Measurements from ENCODE around the gene B3GALT4.
A peak's percentile ranks its signal among the peaks of the same experiment; 100 is the strongest.

Gene B3GALT4

DNA sequence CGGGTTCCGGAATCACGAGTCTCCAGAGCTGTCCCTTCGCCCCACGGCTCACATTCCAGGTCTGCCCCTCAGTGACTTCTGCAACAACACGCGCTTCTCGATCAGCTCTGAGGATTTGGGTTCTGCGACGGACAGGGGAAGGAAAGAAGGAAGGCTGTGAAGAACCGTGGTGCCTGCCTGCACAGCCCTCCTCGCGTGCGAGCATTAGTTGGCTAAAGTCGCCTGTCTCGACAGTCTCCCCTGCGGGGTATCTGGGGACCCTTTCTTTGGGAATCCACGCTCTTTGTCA lies 28.3 kb upstream of the B3GALT4 start:
- H3K4me3 ChIP-seq (ENCODE audit: low read length): peak overlapping the region; percentile 99
- no peaks in the 10 kb centered on the region; the same call in 1 of the 2 replicates for H3K79me2 ChIP-seq (ENCODE audit: low read length)
- peak overlapping the region; percentile 99 for H3K4me2 ChIP-seq (ENCODE audit: low read length)
- no peak for TF ChIP-seq EZH2phosphoT487 (IDR thresholded peaks at IDR 0.05; ENCODE audit: low read depth)
- no peaks in the 10 kb centered on the region for H4K20me1 ChIP-seq (ENCODE audit: insufficient read depth, low read length)
- peaks cover 3% of the 10 kb centered on the region for H3K36me3 ChIP-seq (replicated peaks; ENCODE audit: low read depth, low read length)
- H3K9ac ChIP-seq (ENCODE audit: low read length): peak overlapping the region; percentile 74
- no peaks in the 10 kb centered on the region for H3K27me3 ChIP-seq (ENCODE audit: low read depth, low read length)
- peak overlapping the region; percentile 39 for H3K27ac ChIP-seq (ENCODE audit: low read length)
- no peaks in the 10 kb centered on the region for H3K9me3 ChIP-seq (ENCODE audit: insufficient read depth, low read length)
- H2AFZ ChIP-seq (ENCODE audit: low read depth, low read length): peak overlapping the region; percentile 83
- H3K4me1 ChIP-seq (ENCODE audit: low read length): peaks cover 7% of the 10 kb centered on the region

DNA sequence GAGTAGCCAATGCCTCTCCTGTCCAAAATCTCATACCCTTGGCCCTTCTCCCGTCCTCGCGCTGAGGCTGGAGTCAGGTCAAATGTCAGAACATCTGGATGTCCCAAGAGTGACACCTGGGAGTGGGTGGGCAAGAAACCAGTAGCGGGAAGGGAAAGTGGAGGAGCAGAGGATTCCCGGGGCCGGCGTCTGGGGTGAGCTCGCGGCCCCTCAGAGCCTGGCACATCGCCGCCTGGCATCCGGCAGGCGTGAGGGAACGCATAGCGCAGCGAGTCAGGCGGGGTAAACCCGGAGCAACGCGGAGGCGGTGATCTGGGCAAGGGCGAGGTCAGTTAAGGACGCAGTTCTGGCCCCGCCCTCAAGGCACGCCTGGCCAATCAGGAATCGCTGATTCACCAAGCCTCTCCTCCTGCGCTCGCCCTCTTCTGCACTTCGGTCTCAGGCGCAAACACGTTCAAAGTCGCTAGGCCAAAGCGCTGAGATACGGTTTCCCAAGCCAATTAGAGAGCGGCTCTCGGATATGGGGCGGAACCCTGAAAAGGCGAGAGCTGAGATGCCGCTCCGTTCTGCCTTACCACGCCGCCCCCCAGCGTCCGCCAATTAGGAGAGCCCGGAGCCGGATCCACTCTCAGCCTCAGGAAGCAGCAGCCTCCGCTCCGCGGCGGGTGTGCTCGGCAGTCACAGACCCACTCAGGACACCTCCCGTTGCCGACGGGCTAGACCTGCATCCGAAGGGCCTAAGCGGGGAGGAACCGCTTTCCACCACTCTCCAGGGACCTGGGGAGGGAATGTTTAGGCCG lies 27.8 kb upstream of the B3GALT4 start:
- Histone ChIP-seq H3K4me1 (ENCODE audit: low read length) (peaks cover 7% of the 10 kb centered on the region), H3K27ac (ENCODE audit: low read length) (peak overlapping the region; percentile 72), H3K9ac (ENCODE audit: low read length) (peak overlapping the region; percentile 96), H3K4me3 (ENCODE audit: low read length) (peak overlapping the region; percentile 99), H4K20me1 (ENCODE audit: insufficient read depth, low read length) (no peaks in the 10 kb centered on the region), H2AFZ (ENCODE audit: low read depth, low read length) (peak overlapping the region; percentile 83), H3K79me2 (ENCODE audit: low read length) (no peaks in the 10 kb centered on the region; the same call in 1 of the 2 replicates), H3K27me3 (ENCODE audit: low read depth, low read length) (no peaks in the 10 kb centered on the region), H3K4me2 (ENCODE audit: low read length) (peak overlapping the region; percentile 99), H3K36me3 (replicated peaks; ENCODE audit: low read depth, low read length) (peaks cover 3% of the 10 kb centered on the region), H3K9me3 (ENCODE audit: insufficient read depth, low read length) (no peaks in the 10 kb centered on the region)
- TF ChIP-seq EZH2phosphoT487 (IDR thresholded peaks at IDR 0.05; ENCODE audit: low read depth): no peak
- TF ChIP-seq, protein P1, sequence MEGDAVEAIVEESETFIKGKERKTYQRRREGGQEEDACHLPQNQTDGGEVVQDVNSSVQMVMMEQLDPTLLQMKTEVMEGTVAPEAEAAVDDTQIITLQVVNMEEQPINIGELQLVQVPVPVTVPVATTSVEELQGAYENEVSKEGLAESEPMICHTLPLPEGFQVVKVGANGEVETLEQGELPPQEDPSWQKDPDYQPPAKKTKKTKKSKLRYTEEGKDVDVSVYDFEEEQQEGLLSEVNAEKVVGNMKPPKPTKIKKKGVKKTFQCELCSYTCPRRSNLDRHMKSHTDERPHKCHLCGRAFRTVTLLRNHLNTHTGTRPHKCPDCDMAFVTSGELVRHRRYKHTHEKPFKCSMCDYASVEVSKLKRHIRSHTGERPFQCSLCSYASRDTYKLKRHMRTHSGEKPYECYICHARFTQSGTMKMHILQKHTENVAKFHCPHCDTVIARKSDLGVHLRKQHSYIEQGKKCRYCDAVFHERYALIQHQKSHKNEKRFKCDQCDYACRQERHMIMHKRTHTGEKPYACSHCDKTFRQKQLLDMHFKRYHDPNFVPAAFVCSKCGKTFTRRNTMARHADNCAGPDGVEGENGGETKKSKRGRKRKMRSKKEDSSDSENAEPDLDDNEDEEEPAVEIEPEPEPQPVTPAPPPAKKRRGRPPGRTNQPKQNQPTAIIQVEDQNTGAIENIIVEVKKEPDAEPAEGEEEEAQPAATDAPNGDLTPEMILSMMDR (IDR thresholded peaks at IDR 0.05; ENCODE audit: low read depth, low read length): 0 out of 2 replicates have a peak, but pooled peaks have one; percentile 11

DNA sequence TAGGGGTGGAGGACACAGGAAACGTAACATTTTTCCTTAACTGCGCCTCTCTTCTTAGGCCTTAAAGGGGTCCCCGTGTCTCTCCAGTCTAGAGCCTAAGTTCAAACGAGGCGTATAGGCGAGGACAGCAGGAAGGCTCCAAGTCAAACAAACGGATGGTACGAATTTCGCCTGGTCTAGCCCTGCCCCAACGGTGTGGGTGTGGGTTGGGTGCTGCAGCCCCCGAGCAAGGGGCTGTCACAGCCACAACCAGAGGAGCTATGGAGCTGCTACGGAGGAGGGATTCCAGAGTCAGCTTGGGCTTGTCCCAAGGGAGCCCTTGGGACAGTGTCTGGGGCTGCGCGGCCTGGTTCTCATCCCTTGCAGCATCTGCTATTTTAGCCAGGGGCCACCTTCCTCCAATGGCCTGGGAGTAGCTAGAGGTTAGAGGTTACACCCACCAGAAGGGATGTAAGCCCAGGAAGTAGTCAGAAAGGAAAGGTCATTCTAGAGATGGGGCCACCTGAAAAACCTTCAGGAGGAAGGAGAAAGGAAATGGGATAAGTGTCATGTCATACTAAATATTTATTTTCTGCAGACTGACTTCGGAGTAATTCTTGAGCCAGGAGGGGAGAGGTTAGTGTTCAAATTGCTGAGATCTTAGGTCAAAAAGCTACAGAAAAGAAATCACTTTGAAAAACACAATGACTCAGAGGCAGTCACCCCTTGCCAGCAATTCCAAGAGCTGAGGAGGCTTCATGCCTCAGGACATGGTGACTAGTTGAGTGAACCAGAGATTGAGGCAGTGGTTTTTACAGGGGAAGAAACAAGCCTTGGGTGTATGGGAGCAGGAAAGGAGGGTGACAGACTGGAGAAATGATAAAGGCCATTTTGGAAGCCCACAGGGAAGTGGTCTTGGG lies 26.9 kb upstream of the B3GALT4 start:
- H3K27ac ChIP-seq (ENCODE audit: low read length): peak overlapping the region; percentile 72
- H3K36me3 ChIP-seq (replicated peaks; ENCODE audit: low read depth, low read length): peaks cover 3% of the 10 kb centered on the region
- H2AFZ ChIP-seq (ENCODE audit: low read depth, low read length): 0 out of 2 replicates have a peak overlapping the region, but pooled peaks have one; percentile 61
- peaks cover 7% of the 10 kb centered on the region for H3K4me1 ChIP-seq (ENCODE audit: low read length)
- H3K4me2 ChIP-seq (ENCODE audit: low read length): peak overlapping the region; percentile 99
- H4K20me1 ChIP-seq (ENCODE audit: insufficient read depth, low read length): no peaks in the 10 kb centered on the region
- H3K9me3 ChIP-seq (ENCODE audit: insufficient read depth, low read length): no peaks in the 10 kb centered on the region
- TF ChIP-seq, protein P1 (IDR thresholded peaks at IDR 0.05; ENCODE audit: low read depth, low read length): no peak
- no peak for TF ChIP-seq EZH2phosphoT487 (IDR thresholded peaks at IDR 0.05; ENCODE audit: low read depth)
- peak overlapping the region; percentile 96 for H3K9ac ChIP-seq (ENCODE audit: low read length)
- H3K27me3 ChIP-seq (ENCODE audit: low read depth, low read length): no peaks in the 10 kb centered on the region
- peak overlapping the region; percentile 99 for H3K4me3 ChIP-seq (ENCODE audit: low read length)
- no peaks in the 10 kb centered on the region; the same call in 1 of the 2 replicates for H3K79me2 ChIP-seq (ENCODE audit: low read length)

DNA sequence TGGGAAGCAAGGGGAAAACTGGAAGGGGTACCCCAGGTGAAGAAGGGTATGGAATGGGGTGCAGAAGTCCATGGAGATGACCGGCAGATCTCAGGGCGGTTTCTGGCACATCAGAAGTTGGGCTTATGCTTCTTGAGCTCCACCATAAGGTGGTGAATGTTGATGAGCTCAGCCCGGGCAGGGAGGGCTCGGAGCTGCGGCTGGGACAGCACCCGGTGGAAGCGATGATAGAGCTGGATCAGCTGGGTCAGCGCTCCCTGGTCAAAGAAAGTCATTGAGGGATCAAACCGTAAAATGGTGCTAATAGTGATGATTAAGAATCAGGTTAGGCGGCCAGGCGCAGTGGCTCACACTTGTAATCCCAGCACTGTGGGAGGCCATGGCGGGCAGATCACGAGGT lies 26.2 kb upstream of the B3GALT4 start:
- TF ChIP-seq, protein P1 (IDR thresholded peaks at IDR 0.05; ENCODE audit: low read depth, low read length): no peak
- no peak for TF ChIP-seq EZH2phosphoT487 (IDR thresholded peaks at IDR 0.05; ENCODE audit: low read depth)

More for the DNA sequence above, 26.2 kb upstream of the B3GALT4 start:
- Histone ChIP-seq H3K27ac (ENCODE audit: low read length) (no peak overlapping the region), H3K79me2 (ENCODE audit: low read length) (no peaks in the 10 kb centered on the region; the same call in 1 of the 2 replicates), H3K9ac (ENCODE audit: low read length) (no peak overlapping the region), H3K4me2 (ENCODE audit: low read length) (no peak overlapping the region), H3K27me3 (ENCODE audit: low read depth, low read length) (no peaks in the 10 kb centered on the region), H3K36me3 (replicated peaks; ENCODE audit: low read depth, low read length) (peaks cover 3% of the 10 kb centered on the region), H3K4me1 (ENCODE audit: low read length) (peaks cover 7% of the 10 kb centered on the region), H4K20me1 (ENCODE audit: insufficient read depth, low read length) (no peaks in the 10 kb centered on the region), H3K4me3 (ENCODE audit: low read length) (no peak overlapping the region), H3K9me3 (ENCODE audit: insufficient read depth, low read length) (no peaks in the 10 kb centered on the region), H2AFZ (ENCODE audit: low read depth, low read length) (no peak overlapping the region)

All from OCI-LY3 (cell line).